AG04449 (cell line): ENCODE measurements around the gene RTF1.

Experiments
- CTCF ChIA-PET: fragments of 350-600 bp; formaldehyde crosslinking; extraction: SDS; loops from one replicate; lab custom pipeline; 2021; ENCODE audit warnings: antibody characterized with exemption; lab: Yijun Ruan, JAX
- POLR2A ChIA-PET: fragments of 400-600, 350-600 bp; formaldehyde crosslinking; extraction: SDS; loops from one replicate; lab custom pipeline; 2020; ENCODE audit warnings: antibody characterized with exemption, inconsistent platforms; lab: Yijun Ruan, JAX
- DNase-seq: peaks from one replicate; pipeline ENCODE4 v3.0.0-alpha.2; 2010; ENCODE audit warnings: low read depth, low spot score
- H3K4me3 ChIP-seq: 2 replicates; pipeline ENCODE4 v1.5.1; 2011; ENCODE audit warnings: low read depth, mild to moderate bottlenecking, control low read depth, low read length
- TF ChIP-seq, protein P1 (sequence below): IDR thresholded peaks from one replicate; pipeline ENCODE4 v1.5.1; 2011; ENCODE audit warnings: mild to moderate bottlenecking, moderate library complexity, low read length, control low read depth, inconsistent platforms; ENCODE audit not compliant: insufficient read depth; ENCODE audit errors: missing control alignments

The RTF1 gene

DNA sequence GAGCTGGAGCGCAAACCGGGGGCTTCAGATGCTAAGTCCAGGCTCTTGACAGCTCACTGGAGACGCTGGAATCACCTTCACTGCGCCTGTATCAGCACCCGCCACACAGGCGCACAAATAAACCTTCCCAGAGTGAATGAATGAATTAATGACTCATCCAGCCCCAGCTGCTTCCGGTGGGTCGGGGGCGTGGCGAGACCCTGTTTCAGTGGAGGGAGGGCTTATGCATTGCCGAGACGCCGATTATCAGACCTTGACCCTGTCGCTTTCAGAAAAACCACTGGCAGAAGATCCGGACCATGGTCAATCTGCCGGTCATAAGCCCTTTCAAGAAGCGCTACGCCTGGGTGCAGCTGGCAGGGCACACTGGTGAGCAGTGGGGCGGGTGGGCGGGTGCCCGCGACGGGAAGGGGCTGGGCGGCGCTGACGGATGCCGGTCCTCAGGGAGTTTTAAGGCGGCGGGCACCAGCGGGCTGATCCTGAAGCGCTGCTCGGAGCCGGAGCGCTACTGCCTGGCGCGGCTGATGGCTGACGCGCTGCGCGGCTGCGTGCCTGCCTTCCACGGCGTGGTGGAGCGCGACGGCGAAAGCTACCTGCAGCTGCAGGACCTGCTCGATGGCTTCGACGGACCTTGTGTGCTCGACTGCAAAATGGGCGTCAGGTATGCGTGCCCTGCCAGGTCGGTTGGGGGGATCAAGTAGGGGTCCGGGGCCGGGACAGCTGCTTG lies 84.5 kb downstream of the RTF1 start:
- TF ChIP-seq, protein P1, sequence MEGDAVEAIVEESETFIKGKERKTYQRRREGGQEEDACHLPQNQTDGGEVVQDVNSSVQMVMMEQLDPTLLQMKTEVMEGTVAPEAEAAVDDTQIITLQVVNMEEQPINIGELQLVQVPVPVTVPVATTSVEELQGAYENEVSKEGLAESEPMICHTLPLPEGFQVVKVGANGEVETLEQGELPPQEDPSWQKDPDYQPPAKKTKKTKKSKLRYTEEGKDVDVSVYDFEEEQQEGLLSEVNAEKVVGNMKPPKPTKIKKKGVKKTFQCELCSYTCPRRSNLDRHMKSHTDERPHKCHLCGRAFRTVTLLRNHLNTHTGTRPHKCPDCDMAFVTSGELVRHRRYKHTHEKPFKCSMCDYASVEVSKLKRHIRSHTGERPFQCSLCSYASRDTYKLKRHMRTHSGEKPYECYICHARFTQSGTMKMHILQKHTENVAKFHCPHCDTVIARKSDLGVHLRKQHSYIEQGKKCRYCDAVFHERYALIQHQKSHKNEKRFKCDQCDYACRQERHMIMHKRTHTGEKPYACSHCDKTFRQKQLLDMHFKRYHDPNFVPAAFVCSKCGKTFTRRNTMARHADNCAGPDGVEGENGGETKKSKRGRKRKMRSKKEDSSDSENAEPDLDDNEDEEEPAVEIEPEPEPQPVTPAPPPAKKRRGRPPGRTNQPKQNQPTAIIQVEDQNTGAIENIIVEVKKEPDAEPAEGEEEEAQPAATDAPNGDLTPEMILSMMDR, result no peak
- ChIA-PET CTCF (interaction anchor here (1.8 kb wide), 1 partner anchor 35 kb away, joined by 5 read pairs; no protein-coding TSS in a partner anchor), POLR2A (no interaction called here)
- peak overlapping the region; percentile 20 for H3K4me3 ChIP-seq
- DNase-seq, result no peak

DNA sequence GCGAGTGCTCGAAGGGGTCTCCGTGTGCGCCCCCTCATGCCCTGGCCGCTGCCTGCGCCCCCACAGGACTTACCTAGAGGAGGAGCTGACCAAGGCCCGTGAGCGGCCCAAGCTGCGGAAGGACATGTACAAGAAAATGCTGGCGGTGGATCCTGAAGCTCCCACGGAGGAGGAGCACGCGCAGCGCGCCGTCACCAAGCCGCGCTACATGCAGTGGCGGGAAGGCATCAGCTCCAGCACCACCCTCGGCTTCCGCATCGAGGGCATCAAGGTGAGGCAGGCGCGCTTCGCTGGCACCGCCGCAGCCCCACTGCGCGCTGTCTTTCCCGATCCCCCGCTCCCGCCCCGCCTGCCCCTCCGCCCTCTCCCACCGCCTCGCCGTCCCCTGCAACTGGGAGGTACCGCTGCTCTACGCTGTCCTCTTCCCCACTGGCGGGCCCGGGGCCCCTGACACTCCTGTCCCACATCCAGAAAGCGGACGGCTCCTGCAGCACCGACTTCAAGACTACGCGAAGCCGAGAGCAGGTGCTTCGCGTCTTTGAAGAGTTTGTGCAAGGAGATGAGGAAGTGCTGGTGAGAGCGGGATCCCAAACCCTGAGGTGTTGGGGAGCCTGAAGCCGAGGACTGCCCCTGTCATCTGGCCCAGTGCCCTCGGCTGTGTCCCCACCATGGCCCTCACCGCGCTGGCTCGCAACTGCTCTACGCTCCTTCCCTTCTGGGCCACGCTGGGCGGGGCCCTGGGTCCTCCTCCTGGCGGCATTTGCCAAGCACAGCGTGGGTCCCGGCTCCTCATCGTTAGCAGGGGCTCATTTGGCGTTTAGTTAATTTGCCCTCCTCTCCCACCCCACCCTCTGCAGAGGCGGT lies 85.3 kb downstream of the RTF1 start:
- POLR2A ChIA-PET, result no interaction called here
- TF ChIP-seq, protein P1, result no peak
- DNase-seq, result no peak
- CTCF ChIA-PET, result interaction anchor here (1.8 kb wide), 1 partner anchor 36 kb away, joined by 5 read pairs; no protein-coding TSS in a partner anchor
- H3K4me3 ChIP-seq, result peak overlapping the region; percentile 20

DNA sequence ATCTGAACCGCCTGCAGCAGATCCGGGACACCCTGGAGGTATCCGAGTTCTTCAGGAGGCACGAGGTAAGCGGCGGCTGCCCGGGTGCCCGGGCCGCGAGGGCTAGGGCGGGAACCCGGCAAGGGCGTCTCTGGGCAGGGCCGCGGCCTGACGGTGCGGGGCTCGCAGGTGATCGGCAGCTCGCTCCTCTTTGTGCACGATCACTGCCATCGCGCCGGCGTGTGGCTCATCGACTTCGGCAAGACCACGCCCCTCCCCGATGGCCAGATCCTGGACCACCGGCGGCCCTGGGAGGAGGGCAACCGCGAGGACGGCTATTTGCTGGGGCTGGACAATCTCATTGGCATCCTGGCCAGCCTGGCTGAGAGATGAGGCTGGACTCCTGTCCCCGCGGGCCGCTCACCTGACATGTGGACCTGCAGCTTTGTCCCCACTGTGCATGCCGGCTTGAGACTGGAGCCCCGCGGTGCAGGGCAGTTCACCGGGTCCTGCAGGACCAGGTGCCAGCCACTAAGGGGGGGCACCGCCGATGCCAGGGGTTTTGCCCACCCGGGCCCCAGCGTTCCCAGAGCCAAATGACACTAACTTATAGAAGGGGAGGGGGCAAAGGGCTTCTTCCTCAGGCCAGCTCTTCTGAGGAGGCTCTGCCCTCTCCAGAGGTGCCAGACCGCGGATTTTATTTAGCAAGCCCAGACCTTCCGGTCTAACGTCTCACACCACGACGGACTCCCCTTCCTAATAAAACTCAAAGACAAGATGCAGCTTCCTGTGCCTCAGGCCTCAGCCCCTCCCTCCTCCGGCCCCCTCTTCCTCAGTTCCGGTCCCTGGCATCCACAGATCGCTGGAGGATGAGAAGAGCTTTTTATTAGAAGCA lies 86.1 kb downstream of the RTF1 start:
- POLR2A ChIA-PET, result no interaction called here
- TF ChIP-seq, protein P1, result no peak
- H3K4me3 ChIP-seq, result no peak overlapping the region
- no peak for DNase-seq
- CTCF ChIA-PET, result interaction anchor here (1.5 to 1.8 kb wide), 2 partner anchors 10 to 37 kb away, joined by 4 to 5 read pairs; partner anchors contain the start of gene ITPKA

DNA sequence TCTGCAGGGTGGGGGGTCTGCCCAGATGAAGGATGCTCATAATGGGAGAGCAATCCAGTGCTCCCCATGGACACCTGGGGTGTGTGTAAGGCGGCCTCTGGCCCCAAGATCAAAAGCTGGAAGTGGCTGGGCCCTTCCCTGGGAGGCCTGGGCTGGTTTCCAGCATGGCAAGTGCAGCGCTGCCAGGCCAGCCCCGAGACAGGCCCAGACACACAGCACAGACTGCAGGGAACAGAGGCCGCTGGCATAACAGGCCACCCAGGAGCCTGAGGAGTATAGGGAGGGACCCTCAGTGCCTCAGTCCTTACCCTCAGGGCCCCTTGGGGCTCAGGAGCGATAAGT lies 86.7 kb downstream of the RTF1 start:
- H3K4me3 ChIP-seq, result no peak overlapping the region
- ChIA-PET CTCF (interaction anchor here (1.5 to 1.8 kb wide), 2 partner anchors 10 to 37 kb away, joined by 4 to 5 read pairs; partner anchors contain the start of gene ITPKA), POLR2A (no interaction called here)
- TF ChIP-seq, protein P1, result no peak
- no peak for DNase-seq

DNA sequence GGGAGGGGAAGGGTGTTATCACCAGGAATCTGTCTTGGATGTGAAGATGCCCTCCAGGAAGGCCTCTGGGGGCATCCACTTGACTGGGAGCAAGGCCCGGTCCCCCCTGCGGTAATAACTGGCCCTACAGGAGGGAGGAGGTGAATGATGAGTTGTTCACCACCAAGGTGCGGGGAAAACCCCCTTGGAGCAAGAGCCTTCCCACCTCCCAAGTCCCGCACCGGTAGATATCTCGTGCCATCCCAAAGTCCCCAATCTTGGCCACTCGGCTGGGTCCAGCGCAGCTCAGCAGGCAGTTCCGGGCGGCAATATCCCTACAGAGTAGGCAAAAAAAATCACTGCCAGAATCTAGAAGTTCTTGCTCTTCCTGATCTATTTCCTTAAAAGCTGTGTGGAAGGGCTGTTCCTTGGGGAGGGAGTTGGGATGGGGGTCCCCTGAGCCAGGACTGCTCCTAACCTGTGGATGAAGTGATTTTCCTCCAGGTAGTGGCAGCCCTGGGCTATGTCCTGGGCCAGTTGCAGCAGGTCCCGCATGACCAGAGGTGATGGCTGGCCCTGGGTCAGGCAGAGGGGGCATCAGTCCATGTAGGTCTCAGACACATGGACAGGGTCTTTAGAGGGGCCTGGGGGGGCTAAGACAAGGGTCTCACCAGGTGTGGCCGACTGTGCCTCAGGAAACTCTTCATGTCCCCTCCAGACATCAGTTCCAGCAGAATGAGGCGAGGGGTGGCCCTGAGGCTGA lies 88.0 kb downstream of the RTF1 start:
- CTCF ChIA-PET, result no interaction called here
- no peak overlapping the region for H3K4me3 ChIP-seq
- POLR2A ChIA-PET, result no interaction called here
- TF ChIP-seq, protein P1, result no peak
- no peak for DNase-seq
